Measurements from ENCODE around the gene SPATA46.

- no peak for TF ChIP-seq POLR2AphosphoS5 (IDR thresholded peaks at IDR 0.05; ENCODE audit: low read depth, low read length)
- TF ChIP-seq, protein P1, sequence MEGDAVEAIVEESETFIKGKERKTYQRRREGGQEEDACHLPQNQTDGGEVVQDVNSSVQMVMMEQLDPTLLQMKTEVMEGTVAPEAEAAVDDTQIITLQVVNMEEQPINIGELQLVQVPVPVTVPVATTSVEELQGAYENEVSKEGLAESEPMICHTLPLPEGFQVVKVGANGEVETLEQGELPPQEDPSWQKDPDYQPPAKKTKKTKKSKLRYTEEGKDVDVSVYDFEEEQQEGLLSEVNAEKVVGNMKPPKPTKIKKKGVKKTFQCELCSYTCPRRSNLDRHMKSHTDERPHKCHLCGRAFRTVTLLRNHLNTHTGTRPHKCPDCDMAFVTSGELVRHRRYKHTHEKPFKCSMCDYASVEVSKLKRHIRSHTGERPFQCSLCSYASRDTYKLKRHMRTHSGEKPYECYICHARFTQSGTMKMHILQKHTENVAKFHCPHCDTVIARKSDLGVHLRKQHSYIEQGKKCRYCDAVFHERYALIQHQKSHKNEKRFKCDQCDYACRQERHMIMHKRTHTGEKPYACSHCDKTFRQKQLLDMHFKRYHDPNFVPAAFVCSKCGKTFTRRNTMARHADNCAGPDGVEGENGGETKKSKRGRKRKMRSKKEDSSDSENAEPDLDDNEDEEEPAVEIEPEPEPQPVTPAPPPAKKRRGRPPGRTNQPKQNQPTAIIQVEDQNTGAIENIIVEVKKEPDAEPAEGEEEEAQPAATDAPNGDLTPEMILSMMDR (IDR thresholded peaks at IDR 0.05 in 2 of 3, conservative IDR thresholded peaks at IDR 0.05 in 1 of 3; ENCODE audit: borderline replicate concordance in 1 of 3, insufficient read depth in 1 of 3, low read depth in 2 of 3, low read length in 2 of 3): no peak
- TF ChIP-seq RAD21 (IDR thresholded peaks at IDR 0.05; ENCODE audit: low read depth): no peak
Observed at GRCh38 chr1:162389021-162389818, 12.6 kb upstream of the SPATA46 start.

All from HCT116 (cell line).